ENCODE measurements around the gene SPOCK3. TPM values are rescaled to one million over a fixed set of nuclear protein-coding genes. Genes with fewer than 3 reads are reported as not detected.

The SPOCK3 gene
- total and polyA plus RNA-seq, 10 of the 15 experiments (the other 5 are each of a cell fraction or from before 2014, with no cell fraction given) = 0.06 to 0.39 (median 0.09) TPM; not detected in 5

DNA sequence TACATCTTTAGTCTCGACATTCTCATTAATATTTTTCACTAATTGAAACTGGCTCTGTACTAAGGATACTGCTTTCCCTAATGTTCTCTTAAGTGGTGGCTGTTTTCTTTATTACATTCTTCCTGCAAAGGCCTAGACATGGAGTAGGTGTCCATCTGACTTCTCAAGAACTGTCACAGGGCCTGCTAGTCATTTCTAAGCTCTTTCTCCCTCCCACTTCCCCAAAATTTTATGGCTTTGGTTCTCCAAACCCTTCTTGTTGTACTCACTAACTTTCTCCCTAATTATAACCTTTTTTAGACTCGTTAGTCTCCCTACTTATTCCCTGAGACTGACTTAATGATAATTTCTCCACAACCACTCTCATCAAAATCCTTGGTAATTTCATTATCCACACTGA, 133.3 kb downstream of the SPOCK3 start:
- POLR2A ChIA-PET = no interaction called here
- no TSS peak for BruUV-seq (replicated peaks)
- no peak overlapping the region for H3K4me2 ChIP-seq (ENCODE audit: control insufficient read depth, insufficient read depth)
- no peak for FAIRE-seq
- no peak overlapping the region for H3K9ac ChIP-seq (ENCODE audit: control insufficient read depth, insufficient read depth, low read length)
- no peak overlapping the region for H2AFZ ChIP-seq (ENCODE audit: control insufficient read depth, low read depth, low read length)
- in situ Hi-C loops (cut with MboI) (no loop called here), intact Hi-C loops (cut with micrococcal nuclease; ENCODE audit: unreplicated experiment) (loop anchor here (5.0 to 10.0 kb wide), 2 partner anchors 79 to 436 kb away; no protein-coding TSS in a partner anchor)
- RAD21 ChIA-PET (ENCODE audit: unreplicated experiment) = no interaction called here
- H3K9me3 ChIP-seq (replicated peaks; ENCODE audit: control insufficient read depth, insufficient read depth, low read length) = no peaks in the 10 kb centered on the region
- no peak overlapping the region for H3K4me3 ChIP-seq
- H3K27ac ChIP-seq (ENCODE audit: control insufficient read depth, insufficient read depth) = no peak overlapping the region
- H4K20me1 ChIP-seq (ENCODE audit: control insufficient read depth, insufficient read depth) = no peaks in the 10 kb centered on the region
- ATAC-seq = peak; percentile 22; the same call in 1 of the 3 replicates
- no peaks in the 10 kb centered on the region for H3K79me2 ChIP-seq (ENCODE audit: control insufficient read depth, insufficient read depth, low read length)
- 14% methylated on average over 2 of the region's 2 CpGs for WGBS (ENCODE audit: insufficient coverage, insufficient replicate concordance, low lambda C conversion rate, missing lambda C conversion rate)
- H3K27me3 ChIP-seq (replicated peaks in 1 of 2; ENCODE audit: control insufficient read depth in 2 of 2, insufficient read depth in 2 of 2, low read length in 1 of 2) = no peaks in the 10 kb centered on the region
- no peaks in the 10 kb centered on the region for H3K4me1 ChIP-seq (ENCODE audit: control insufficient read depth, insufficient read depth, low read length)
- no peak for DNase-seq (ENCODE audit: low read depth, low spot score)
- SMC1A ChIA-PET (ENCODE audit: uncharacterized antibody, unreplicated experiment) = no interaction called here
- no peak for TF ChIP-seq TBL1XR1 (IDR thresholded peaks at IDR 0.05; ENCODE audit: low read depth, low read length)
- peak; percentile 56; the same call in 1 of the 2 replicates for TF ChIP-seq SPI1 (IDR thresholded peaks at IDR 0.05; ENCODE audit: borderline replicate concordance, insufficient read depth, low read depth, low read length)
- H3K36me3 ChIP-seq (ENCODE audit: control insufficient read depth in 2 of 2, insufficient read depth in 2 of 2, low read length in 1 of 2) = no peaks in the 10 kb centered on the region
- CTCF ChIA-PET = no interaction called here

DNA sequence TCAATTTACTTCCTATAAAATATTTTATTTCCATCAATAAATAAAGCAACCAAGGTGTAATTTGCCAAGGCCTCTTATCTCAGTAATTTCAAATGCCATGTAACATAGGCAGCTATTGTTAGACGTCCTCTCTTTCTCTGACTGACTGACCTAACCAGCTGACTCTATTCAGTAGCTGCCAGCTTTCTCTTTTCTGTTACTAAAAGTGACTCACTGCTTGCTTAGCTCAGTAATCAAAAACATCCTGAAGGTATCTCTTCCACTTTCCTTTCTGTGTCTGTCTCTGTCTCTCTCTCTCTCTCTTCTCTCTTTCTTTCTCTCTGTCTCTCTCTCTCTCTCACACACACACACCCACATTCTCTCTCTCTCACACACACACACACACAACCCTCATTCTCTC, 134.2 kb downstream of the SPOCK3 start:
- Histone ChIP-seq H3K9ac (ENCODE audit: control insufficient read depth, insufficient read depth, low read length) (no peak overlapping the region), H3K27me3 (replicated peaks in 1 of 2; ENCODE audit: control insufficient read depth in 2 of 2, insufficient read depth in 2 of 2, low read length in 1 of 2) (no peaks in the 10 kb centered on the region), H4K20me1 (ENCODE audit: control insufficient read depth, insufficient read depth) (no peaks in the 10 kb centered on the region), H3K9me3 (replicated peaks; ENCODE audit: control insufficient read depth, insufficient read depth, low read length) (no peaks in the 10 kb centered on the region), H3K27ac (ENCODE audit: control insufficient read depth, insufficient read depth) (no peak overlapping the region), H2AFZ (ENCODE audit: control insufficient read depth, low read depth, low read length) (no peak overlapping the region), H3K4me2 (ENCODE audit: control insufficient read depth, insufficient read depth) (no peak overlapping the region), H3K4me3 (no peak overlapping the region), H3K36me3 (ENCODE audit: control insufficient read depth in 2 of 2, insufficient read depth in 2 of 2, low read length in 1 of 2) (no peaks in the 10 kb centered on the region), H3K4me1 (ENCODE audit: control insufficient read depth, insufficient read depth, low read length) (no peaks in the 10 kb centered on the region), H3K79me2 (ENCODE audit: control insufficient read depth, insufficient read depth, low read length) (no peaks in the 10 kb centered on the region)
- in situ Hi-C loops (cut with MboI) (no loop called here), intact Hi-C loops (cut with micrococcal nuclease; ENCODE audit: unreplicated experiment) (loop anchor here (5.0 to 10.0 kb wide), 2 partner anchors 78 to 435 kb away; no protein-coding TSS in a partner anchor)
- DNase-seq (ENCODE audit: low read depth, low spot score) (peak; percentile 32), FAIRE-seq (peak; percentile 23), ATAC-seq (peak; percentile 94)
- BruUV-seq (replicated peaks) = no TSS peak
- ChIA-PET CTCF (no interaction called here), POLR2A (no interaction called here), SMC1A (ENCODE audit: uncharacterized antibody, unreplicated experiment) (interaction anchor here (0.5 to 1.3 kb wide), 9 partner anchors 12 to 403 kb away, joined by 3 to 5 read pairs (median 3); no protein-coding TSS in a partner anchor), RAD21 (ENCODE audit: unreplicated experiment) (interaction anchor here (1.0 to 1.3 kb wide), 3 partner anchors 12 to 57 kb away, joined by 3 to 5 read pairs (median 5); no protein-coding TSS in a partner anchor)
- WGBS (ENCODE audit: insufficient coverage, insufficient replicate concordance, low lambda C conversion rate, missing lambda C conversion rate) = 4% methylated on average over 1 of the region's 1 CpG
- TF ChIP-seq MYC (IDR thresholded peaks at IDR 0.05; ENCODE audit: insufficient read depth, insufficient read length, insufficient replicate concordance, low read length, severe bottlenecking) = no peak
- TF ChIP-seq ATF7 (IDR thresholded peaks at IDR 0.05; ENCODE audit: low read depth) = peak; percentile 65
- no peak for TF ChIP-seq SUPT20H (IDR thresholded peaks at IDR 0.05; ENCODE audit: borderline replicate concordance, control insufficient read depth, low read depth, low read length)
- no peak for TF ChIP-seq CEBPB (IDR thresholded peaks at IDR 0.05; ENCODE audit: borderline replicate concordance in 1 of 2, low read depth in 2 of 2, low read length in 2 of 2)
- no peak for TF ChIP-seq NFYA (IDR thresholded peaks at IDR 0.05; ENCODE audit: borderline replicate concordance, low read depth, low read length)
- no peak for TF ChIP-seq NFXL1 (IDR thresholded peaks at IDR 0.05; ENCODE audit: borderline replicate concordance)
- TF ChIP-seq MTA2 (IDR thresholded peaks at IDR 0.05; ENCODE audit: low read depth) = 0 out of 2 replicates have a peak, but pooled peaks have one; percentile 33
- TF ChIP-seq POLR2AphosphoS2 (IDR thresholded peaks at IDR 0.05; ENCODE audit: low read depth, low read length) = no peak
- TF ChIP-seq, protein P1, sequence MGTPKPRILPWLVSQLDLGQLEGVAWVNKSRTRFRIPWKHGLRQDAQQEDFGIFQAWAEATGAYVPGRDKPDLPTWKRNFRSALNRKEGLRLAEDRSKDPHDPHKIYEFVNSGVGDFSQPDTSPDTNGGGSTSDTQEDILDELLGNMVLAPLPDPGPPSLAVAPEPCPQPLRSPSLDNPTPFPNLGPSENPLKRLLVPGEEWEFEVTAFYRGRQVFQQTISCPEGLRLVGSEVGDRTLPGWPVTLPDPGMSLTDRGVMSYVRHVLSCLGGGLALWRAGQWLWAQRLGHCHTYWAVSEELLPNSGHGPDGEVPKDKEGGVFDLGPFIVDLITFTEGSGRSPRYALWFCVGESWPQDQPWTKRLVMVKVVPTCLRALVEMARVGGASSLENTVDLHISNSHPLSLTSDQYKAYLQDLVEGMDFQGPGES (IDR thresholded peaks at IDR 0.05) = no peak
- TF ChIP-seq, protein P2, sequence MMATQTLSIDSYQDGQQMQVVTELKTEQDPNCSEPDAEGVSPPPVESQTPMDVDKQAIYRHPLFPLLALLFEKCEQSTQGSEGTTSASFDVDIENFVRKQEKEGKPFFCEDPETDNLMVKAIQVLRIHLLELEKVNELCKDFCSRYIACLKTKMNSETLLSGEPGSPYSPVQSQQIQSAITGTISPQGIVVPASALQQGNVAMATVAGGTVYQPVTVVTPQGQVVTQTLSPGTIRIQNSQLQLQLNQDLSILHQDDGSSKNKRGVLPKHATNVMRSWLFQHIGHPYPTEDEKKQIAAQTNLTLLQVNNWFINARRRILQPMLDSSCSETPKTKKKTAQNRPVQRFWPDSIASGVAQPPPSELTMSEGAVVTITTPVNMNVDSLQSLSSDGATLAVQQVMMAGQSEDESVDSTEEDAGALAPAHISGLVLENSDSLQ (IDR thresholded peaks at IDR 0.05) = peak; percentile 65
- TF ChIP-seq ZSCAN29 (IDR thresholded peaks at IDR 0.05) = no peak
- no peak for TF ChIP-seq TCF7 (IDR thresholded peaks at IDR 0.05; ENCODE audit: borderline replicate concordance)
- no peak for TF ChIP-seq CHD1 (IDR thresholded peaks at IDR 0.05; ENCODE audit: low read depth, low read length)
- TF ChIP-seq IKZF2 (IDR thresholded peaks at IDR 0.05) = peak in 1 of 2 experiments; percentile 28; a peak in 1 of 4 replicates

All from GM12878 (cell line).